DND-41 (cell line): ENCODE data around the gene PLAU.

ENCODE experiments used
- ATAC-seq: fragments of 200-7000 bp; cut with Tn5 transposase; 3 replicates; pipeline ENCODE4 v1.9.1; 2021; ENCODE audit warnings: low read depth; ENCODE audit not compliant: insufficient read depth
- DNase-seq: peaks from one replicate; pipeline ENCODE4 v3.0.0-alpha.2; 2020
- H2AFZ ChIP-seq: 2 replicates; pipeline ENCODE4 v1.6.0; 2012; ENCODE audit warnings: low read depth, low read length
- H3K27ac ChIP-seq: 2 replicates; pipeline ENCODE4 v1.5.1; 2012; ENCODE audit warnings: low read length, inconsistent platforms
- H3K27me3 ChIP-seq: fragments of 200-600 bp; sonication (generic); 2 replicates; pipeline ENCODE4 v1.6.0; 2012; ENCODE audit warnings: low read length, mild to moderate bottlenecking, inconsistent platforms; ENCODE audit not compliant: insufficient read depth, poor library complexity
- H3K36me3 ChIP-seq: 2 replicates; pipeline ENCODE4 v1.5.1; 2012; ENCODE audit warnings: low read length, inconsistent platforms; ENCODE audit not compliant: insufficient read depth
- H3K4me1 ChIP-seq: 2 replicates; pipeline ENCODE4 v1.5.1; 2012; ENCODE audit warnings: mild to moderate bottlenecking, low read length; ENCODE audit not compliant: insufficient read depth
- H3K4me2 ChIP-seq: 2 replicates; pipeline ENCODE4 v1.6.0; 2012; ENCODE audit warnings: mild to moderate bottlenecking, moderate library complexity, low read length, inconsistent platforms; ENCODE audit not compliant: insufficient read depth
- H3K4me3 ChIP-seq, 2 experiments: fragments of 200-600 bp in 1 of 2; shearing (Covaris generic) in 1 of 2; 2 replicates each; pipeline ENCODE4 v1.5.1; 2012 to 2016; ENCODE audit warnings: inconsistent platforms in 2 of 2, low read length in 2 of 2, mild to moderate bottlenecking in 2 of 2, low read depth in 1 of 2, moderate library complexity in 1 of 2
- H3K79me2 ChIP-seq: 2 replicates; pipeline ENCODE4 v1.6.0; 2012; ENCODE audit warnings: low read length, inconsistent platforms; ENCODE audit not compliant: insufficient read depth
- H3K9ac ChIP-seq: 2 replicates; pipeline ENCODE4 v1.6.0; 2012; ENCODE audit warnings: low read depth, mild to moderate bottlenecking, inconsistent platforms, low read length, moderate library complexity
- H3K9me3 ChIP-seq: 2 replicates; pipeline ENCODE4 v1.5.1; 2012; ENCODE audit warnings: low read length, moderate library complexity, mild to moderate bottlenecking, inconsistent platforms; ENCODE audit not compliant: insufficient read depth, severe bottlenecking
- H4K20me1 ChIP-seq: 2 replicates; pipeline ENCODE4 v1.6.0; 2012; ENCODE audit warnings: low read length; ENCODE audit not compliant: insufficient read depth
- EZH2 ChIP-seq: IDR thresholded peaks from 3 replicates; pipeline ENCODE4 v1.6.1; 2012; ENCODE audit warnings: borderline replicate concordance, low read depth, mild to moderate bottlenecking, moderate library complexity, low read length, inconsistent platforms; ENCODE audit not compliant: severe bottlenecking
- TF ChIP-seq, protein P1 (sequence below): IDR thresholded peaks from 2 replicates; pipeline ENCODE4 v1.5.1; 2012; ENCODE audit warnings: borderline replicate concordance, low read length, moderate library complexity, mild to moderate bottlenecking; ENCODE audit not compliant: poor library complexity, severe bottlenecking; ENCODE audit errors: extremely low read depth

Gene PLAU

GRCh38 chr10:73864229-73864628, 46.7 kb upstream of the PLAU start:
- H3K36me3 ChIP-seq = peaks cover 75% of the 10 kb centered on the region
- peaks cover 53% of the 10 kb centered on the region for H3K79me2 ChIP-seq
- ATAC-seq (no peak), DNase-seq (no peak)
- no peak overlapping the region for H3K4me2 ChIP-seq
- H2AFZ ChIP-seq = no peak overlapping the region
- H3K4me3 ChIP-seq = no peak overlapping the region
- no peak overlapping the region for H3K9ac ChIP-seq
- no peaks in the 10 kb centered on the region for H3K27me3 ChIP-seq
- H3K27ac ChIP-seq = no peak overlapping the region
- peaks cover 25% of the 10 kb centered on the region for H3K4me1 ChIP-seq
- H3K9me3 ChIP-seq = no peaks in the 10 kb centered on the region
- peaks cover 54% of the 10 kb centered on the region for H4K20me1 ChIP-seq
- no peak for TF ChIP-seq EZH2
- TF ChIP-seq, protein P1, sequence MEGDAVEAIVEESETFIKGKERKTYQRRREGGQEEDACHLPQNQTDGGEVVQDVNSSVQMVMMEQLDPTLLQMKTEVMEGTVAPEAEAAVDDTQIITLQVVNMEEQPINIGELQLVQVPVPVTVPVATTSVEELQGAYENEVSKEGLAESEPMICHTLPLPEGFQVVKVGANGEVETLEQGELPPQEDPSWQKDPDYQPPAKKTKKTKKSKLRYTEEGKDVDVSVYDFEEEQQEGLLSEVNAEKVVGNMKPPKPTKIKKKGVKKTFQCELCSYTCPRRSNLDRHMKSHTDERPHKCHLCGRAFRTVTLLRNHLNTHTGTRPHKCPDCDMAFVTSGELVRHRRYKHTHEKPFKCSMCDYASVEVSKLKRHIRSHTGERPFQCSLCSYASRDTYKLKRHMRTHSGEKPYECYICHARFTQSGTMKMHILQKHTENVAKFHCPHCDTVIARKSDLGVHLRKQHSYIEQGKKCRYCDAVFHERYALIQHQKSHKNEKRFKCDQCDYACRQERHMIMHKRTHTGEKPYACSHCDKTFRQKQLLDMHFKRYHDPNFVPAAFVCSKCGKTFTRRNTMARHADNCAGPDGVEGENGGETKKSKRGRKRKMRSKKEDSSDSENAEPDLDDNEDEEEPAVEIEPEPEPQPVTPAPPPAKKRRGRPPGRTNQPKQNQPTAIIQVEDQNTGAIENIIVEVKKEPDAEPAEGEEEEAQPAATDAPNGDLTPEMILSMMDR = no peak

GRCh38 chr10:73865107-73865458, 45.8 kb upstream of the PLAU start:
- peaks cover 72% of the 10 kb centered on the region for H3K36me3 ChIP-seq
- H3K27me3 ChIP-seq = no peaks in the 10 kb centered on the region
- H3K4me1 ChIP-seq = peaks cover 25% of the 10 kb centered on the region
- TF ChIP-seq, protein P1 = no peak
- TF ChIP-seq EZH2 = no peak
- ATAC-seq = no peak
- H3K9ac ChIP-seq = no peak overlapping the region
- peaks cover 47% of the 10 kb centered on the region for H4K20me1 ChIP-seq
- H3K27ac ChIP-seq = peak overlapping the region; percentile 86
- no peaks in the 10 kb centered on the region for H3K9me3 ChIP-seq
- no peak overlapping the region; the same call in 1 of the 2 replicates for H3K4me2 ChIP-seq
- H3K79me2 ChIP-seq = peaks cover 56% of the 10 kb centered on the region
- no peak overlapping the region for H3K4me3 ChIP-seq
- H2AFZ ChIP-seq = no peak overlapping the region
- DNase-seq = no peak

- no peaks in the 10 kb centered on the region for H3K9me3 ChIP-seq
Measured at GRCh38 chr10:73865459-73866442, 45.2 kb upstream of the PLAU start.

More at GRCh38 chr10:73865459-73866442, 45.2 kb upstream of the PLAU start:
- ATAC-seq (peak; percentile 93), DNase-seq (peak; percentile 78)
- peak overlapping the region; percentile 86 for H3K27ac ChIP-seq
- no peak overlapping the region for H2AFZ ChIP-seq
- TF ChIP-seq, protein P1 = no peak
- no peak for TF ChIP-seq EZH2
- peaks cover 46% of the 10 kb centered on the region for H4K20me1 ChIP-seq
- peaks cover 26% of the 10 kb centered on the region for H3K4me1 ChIP-seq
- peaks cover 70% of the 10 kb centered on the region for H3K36me3 ChIP-seq
- peak overlapping the region; percentile 46 for H3K4me2 ChIP-seq
- H3K27me3 ChIP-seq = no peaks in the 10 kb centered on the region
- no peak overlapping the region for H3K4me3 ChIP-seq
- H3K79me2 ChIP-seq = peaks cover 59% of the 10 kb centered on the region
- H3K9ac ChIP-seq = peak overlapping the region; percentile 41
